ENCODE results near the gene STK11IP. TPM values are rescaled to one million over a fixed set of nuclear protein-coding genes. Genes with fewer than 3 reads are reported as not detected.

The STK11IP gene
- total RNA-seq, 4 donors from 2014 or later, result 12.3 to 21.3 (median 14.4) TPM

GRCh38 chr2:219556413-219556812 is 41.2 kb upstream of the STK11IP start:
- intact Hi-C loops (cut with DNase I), result no loop called here
- TF ChIP-seq POLR2A (IDR thresholded peaks at IDR 0.05), result no peak
- no peak for TF ChIP-seq CTCF (IDR thresholded peaks at IDR 0.05)
- no peak overlapping the region for H3K27ac ChIP-seq
- H3K27me3 ChIP-seq, result peaks cover 0 to 32% (median 3%) of the 10 kb centered on the region in 4 donors
- peaks cover 14 to 29% (median 18%) of the 10 kb centered on the region in 3 donors for H3K4me1 ChIP-seq
- H3K4me3 ChIP-seq, result no peak overlapping the region
- no peaks in the 10 kb centered on the region for H3K9me3 ChIP-seq
- WGBS, 2 donors, result 85% methylated on average over 18 of the region's 19 CpGs; no CpG with 5 or more reads in 1 of the 2 donors
- H3K36me3 ChIP-seq, result peaks cover 0 to 4% (median 0%) of the 10 kb centered on the region in 3 donors
- DNase-seq, result no peak

GRCh38 chr2:219557320-219557719 is 40.3 kb upstream of the STK11IP start:
- Histone ChIP-seq H3K36me3 (peaks cover 0 to 11% (median 0%) of the 10 kb centered on the region in 3 donors), H3K9me3 (no peaks in the 10 kb centered on the region), H3K27me3 (peaks cover 0 to 23% (median 3%) of the 10 kb centered on the region in 4 donors), H3K4me1 (peaks cover 6 to 20% (median 10%) of the 10 kb centered on the region in 3 donors), H3K4me3 (no peak overlapping the region), H3K27ac (no peak overlapping the region)
- DNase-seq, result no peak
- WGBS, 2 donors, result 90 to 97% methylated on average over 7 to 8 of the region's 21 CpGs
- TF ChIP-seq CTCF (IDR thresholded peaks at IDR 0.05), result no peak
- TF ChIP-seq POLR2A (IDR thresholded peaks at IDR 0.05), result no peak
- intact Hi-C loops (cut with DNase I), result no loop called here

- Histone ChIP-seq H3K36me3 (peaks cover 0 to 18% (median 0%) of the 10 kb centered on the region in 3 donors), H3K27me3 (peaks cover 0 to 16% (median 2%) of the 10 kb centered on the region in 4 donors), H3K27ac (no peak overlapping the region), H3K4me3 (no peak overlapping the region), H3K4me1 (peaks cover 2 to 12% (median 5%) of the 10 kb centered on the region in 3 donors), H3K9me3 (no peaks in the 10 kb centered on the region)
- DNase-seq, result no peak
- WGBS, 2 donors, result 95% methylated on average over 6 of the region's 25 CpGs; no CpG with 5 or more reads in 1 of the 2 donors
- TF ChIP-seq POLR2A (IDR thresholded peaks at IDR 0.05), result no peak
- TF ChIP-seq CTCF (IDR thresholded peaks at IDR 0.05), result no peak
- intact Hi-C loops (cut with DNase I), result no loop called here
These were observed 39.6 kb upstream of the STK11IP start for GRCh38 chr2:219557791-219558785.

GRCh38 chr2:219559156-219559915 is 38.3 kb upstream of the STK11IP start:
- H3K4me1 ChIP-seq, result peaks cover 0 to 7% (median 0%) of the 10 kb centered on the region in 3 donors
- WGBS, 2 donors, result 82 to 88% methylated on average over 18 to 20 of the region's 20 CpGs
- H3K27ac ChIP-seq, result no peak overlapping the region

More at GRCh38 chr2:219559156-219559915, 38.3 kb upstream of the STK11IP start:
- H3K27me3 ChIP-seq, result peaks cover 0 to 3% (median 0%) of the 10 kb centered on the region in 4 donors
- TF ChIP-seq POLR2A (IDR thresholded peaks at IDR 0.05) (no peak), CTCF (IDR thresholded peaks at IDR 0.05) (no peak)
- no peak for DNase-seq
- no peak overlapping the region for H3K4me3 ChIP-seq
- H3K9me3 ChIP-seq, result no peaks in the 10 kb centered on the region
- intact Hi-C loops (cut with DNase I), result no loop called here
- peaks cover 0 to 26% (median 0%) of the 10 kb centered on the region in 3 donors for H3K36me3 ChIP-seq

Data from esophagus squamous epithelium (tissue), 5 donors.